Cortex of kidney (tissue), 1 donor: Measurements from ENCODE around the gene FAM53C.
"Not testable (repeated sequence)": the region's sequence is repeated elsewhere in the genome, so short reads cannot be mapped to it uniquely, and the experiment has no call there.

Source experiments
- DNase-seq: peaks from one replicate; lab custom pipeline; 2025; lab: John Stamatoyannopoulos, UW

The FAM53C gene

DNA sequence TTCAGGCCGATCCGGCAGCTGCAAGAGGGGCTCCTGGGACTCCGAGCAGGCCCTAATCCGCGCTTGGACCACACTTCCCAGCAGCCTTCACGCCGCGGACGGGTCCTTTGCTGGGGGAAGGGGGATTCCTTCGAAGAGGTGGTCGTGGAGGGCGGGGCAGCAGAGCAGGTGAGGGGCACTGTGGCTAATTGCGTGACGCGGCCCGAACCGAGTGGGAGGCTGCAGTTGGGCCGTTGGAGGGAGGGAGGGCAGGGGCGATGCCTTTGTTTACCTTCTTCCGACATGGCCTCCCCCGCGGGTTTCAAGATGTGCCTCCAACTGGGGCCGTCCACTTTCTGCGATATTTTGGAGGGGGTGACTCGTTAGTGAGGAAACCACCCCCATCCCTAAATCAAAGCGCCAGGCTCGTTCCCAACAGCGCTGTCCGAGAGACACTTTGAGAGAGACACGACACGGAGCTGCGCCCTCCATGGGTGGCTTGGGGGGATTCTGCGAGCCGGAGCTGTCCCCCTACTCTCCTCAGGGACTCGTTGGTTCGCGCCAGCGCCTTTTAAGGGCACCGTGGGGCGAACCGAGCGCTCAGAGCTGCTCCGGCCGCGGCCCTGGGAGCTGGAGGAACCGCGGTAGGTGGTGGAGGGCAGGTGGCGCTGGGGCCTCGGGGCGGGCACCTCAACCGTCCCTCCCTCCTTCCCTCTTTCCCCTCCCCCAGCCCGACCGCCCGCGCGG is at the start of gene FAM53C:
TSS of gene FAM53C (plus strand) at position 582 of the 726 bp plus-strand sequence. CDS start 3,070 bp downstream, outside the sequence.
- DNase-seq: peak; percentile 74

GRCh38 chr5:138289296-138289695 is 48.8 kb upstream of the FAM53C start:
- no peak for DNase-seq

DNA sequence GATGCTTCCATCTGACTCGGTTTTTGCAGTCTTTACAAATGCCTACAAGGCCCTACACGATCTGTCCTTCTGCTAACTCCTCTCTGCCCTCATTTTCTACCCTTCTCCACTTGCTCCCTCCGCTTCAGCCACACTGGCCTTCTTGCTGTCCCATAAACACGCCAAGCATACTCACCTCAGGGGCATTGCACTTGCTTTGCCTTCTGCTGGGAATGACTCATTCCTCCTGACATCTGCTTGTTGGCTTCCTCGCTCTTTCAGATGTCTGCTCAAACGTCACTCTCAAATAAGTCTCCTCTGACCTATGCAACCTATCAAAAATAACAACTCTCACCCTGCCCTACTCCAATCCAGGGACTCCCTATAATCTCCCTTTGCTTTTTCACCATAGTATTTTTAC is 34.7 kb upstream of the FAM53C start:
- DNase-seq: no peak

GRCh38 chr5:138305797-138306196 is 32.3 kb upstream of the FAM53C start:
- no peak for DNase-seq

DNA sequence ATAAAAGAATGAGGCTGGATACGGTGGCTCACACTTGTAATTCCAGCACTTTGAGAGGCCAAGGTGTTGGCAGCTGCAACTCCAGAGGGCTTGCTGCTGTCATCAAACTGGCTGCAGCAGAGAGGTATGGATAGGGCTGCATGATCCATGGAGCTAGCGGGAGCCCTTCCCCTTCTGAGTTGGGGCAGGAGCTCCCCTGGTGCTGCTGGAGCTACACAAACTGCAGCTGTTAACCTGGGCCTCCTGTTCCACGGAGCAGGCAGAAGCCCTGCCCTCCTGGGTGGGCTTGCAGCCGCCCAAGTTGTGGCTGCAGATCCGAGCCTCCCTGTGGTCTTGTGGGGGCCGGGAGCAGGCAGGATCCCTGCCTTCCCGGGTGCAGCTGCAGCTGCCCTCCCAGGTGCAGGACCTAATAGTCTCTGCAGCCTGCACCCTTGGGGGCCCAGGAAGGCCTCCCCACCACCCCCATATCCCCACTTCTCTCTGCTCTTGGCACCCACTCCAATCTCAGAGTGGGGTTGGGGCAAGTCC is 22.3 kb upstream of the FAM53C start:
- DNase-seq: no peak

DNA sequence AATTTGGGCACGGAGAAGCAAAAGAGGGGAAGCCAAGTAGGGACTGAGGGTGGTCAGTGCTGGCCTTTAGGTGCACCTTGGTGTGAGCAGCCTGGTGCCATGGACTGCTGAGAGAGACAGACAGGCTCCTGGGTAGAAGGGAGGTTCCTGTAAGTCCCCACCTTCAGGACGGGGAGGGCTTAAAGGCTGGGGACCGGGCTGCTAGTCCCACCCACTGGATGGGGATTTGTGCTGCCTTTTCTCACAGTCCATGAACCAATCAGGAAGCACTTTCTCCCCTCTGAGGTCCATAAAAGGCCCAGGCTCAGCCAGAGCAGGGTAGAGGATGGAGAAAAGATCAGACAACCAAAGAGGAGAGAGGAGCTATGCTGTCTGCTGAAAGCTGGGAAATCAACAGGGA is 21.7 kb upstream of the FAM53C start:
- no peak for DNase-seq

GRCh38 chr5:138318211-138318610 is 19.9 kb upstream of the FAM53C start:
- not testable (repeated sequence) for DNase-seq

DNA sequence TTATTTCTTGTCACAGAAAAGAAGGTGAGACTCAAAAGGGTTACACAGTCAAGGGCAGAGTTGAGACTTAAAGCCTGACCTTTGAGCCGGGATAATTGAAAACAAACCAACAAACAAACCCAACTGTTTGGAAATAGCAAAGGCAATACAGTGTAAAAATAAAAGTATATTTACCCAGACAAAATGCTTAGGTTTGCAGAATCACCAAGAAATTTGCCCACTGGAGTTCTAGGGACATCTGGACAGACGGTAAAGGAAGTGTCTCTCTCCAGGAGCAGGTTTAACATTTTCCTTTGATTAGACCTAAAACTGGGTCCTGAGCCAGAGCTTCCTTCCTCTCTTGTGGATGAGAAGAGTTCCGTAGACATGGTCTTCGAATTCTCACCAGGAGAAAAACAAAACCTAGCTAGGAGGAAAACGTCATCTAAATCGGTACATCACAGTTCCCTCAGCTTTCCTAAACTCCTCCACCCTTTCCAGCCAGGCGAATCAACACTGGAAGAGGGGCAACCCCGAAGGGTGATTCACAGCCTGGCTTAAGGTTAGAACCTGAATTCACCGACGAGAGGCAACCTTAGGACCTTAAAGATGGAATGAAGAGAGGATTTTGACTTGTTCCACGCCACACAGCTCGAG is 7.1 kb upstream of the FAM53C start:
- DNase-seq: no peak

DNA sequence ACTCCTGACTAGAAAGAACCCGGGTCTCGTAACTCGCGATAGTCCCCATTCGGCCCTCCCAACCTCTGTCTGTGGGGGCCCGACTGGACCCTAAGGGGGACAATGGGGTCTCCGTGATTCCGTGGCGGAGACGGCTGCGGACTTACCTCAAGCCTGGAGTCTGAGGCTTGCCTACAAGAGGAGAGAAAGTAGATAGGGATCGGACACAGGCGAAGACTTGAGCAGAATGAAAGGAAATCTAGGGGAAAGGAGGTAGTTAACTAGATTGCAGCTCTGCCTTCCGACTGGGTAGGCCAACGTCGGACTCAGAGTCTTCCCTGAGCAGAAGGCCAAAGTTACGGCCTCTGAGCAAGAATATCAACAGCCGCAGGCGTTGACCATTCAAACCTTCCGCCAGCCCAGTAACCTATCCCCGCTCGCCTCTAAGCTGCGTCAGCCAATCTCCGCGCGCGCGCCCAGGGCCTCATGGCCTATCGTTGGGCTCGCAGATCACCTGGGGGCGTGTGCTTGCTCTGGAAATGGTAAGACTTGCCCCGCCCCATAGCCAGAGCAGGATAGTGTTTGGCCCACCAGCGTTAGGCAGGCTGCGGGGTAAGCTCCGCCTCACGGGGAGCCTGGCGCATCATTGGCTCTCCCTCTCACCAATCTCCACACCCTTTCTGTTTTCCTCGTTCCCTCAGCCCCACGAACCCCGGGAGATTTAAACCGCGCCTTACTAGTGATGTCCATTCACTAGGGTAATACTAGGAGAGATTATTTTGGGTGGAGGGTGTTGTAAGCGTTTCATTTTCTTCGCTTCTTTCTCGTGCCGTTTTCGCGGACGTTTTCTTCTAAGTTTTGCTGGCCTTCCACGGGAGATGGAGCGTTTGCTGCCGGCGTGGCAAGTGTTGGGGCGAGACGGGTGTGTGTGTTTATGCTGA is 6.4 kb upstream of the FAM53C start, which contains the start of gene CDC25C:
TSS of gene CDC25C (minus strand) at position 356 of the 920 bp plus-strand sequence. CDS start 624 bp downstream, outside the sequence.
- peak; percentile 60 for DNase-seq

DNA sequence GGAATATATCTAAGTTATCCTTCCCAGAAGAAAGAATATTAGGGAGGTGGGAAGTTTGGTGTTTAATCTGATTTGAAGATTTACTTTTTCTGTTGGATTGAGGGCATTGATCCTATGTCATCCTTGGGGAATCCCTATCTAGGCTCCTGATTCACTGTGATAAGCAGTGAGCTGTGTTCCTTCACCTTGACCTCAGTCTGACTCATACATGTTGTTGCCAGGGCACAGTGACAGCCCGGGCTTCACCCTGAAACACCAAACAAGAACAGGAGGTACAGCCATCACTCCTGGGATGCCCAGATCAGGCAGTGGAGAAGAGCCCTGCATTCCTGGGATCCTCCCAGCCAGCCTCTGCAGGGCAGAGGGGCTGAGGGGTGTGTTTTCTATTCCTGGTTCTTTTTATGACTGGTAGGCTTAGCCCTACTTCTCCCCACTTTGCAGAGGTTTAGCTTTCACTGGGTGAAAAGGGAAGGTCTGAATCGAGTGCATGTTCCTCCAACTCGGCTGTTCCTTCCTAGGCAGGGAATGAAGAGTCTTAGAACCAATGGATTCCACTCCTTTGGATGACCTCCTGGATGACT is 3.1 kb upstream of the FAM53C start:
- no peak for DNase-seq

DNA sequence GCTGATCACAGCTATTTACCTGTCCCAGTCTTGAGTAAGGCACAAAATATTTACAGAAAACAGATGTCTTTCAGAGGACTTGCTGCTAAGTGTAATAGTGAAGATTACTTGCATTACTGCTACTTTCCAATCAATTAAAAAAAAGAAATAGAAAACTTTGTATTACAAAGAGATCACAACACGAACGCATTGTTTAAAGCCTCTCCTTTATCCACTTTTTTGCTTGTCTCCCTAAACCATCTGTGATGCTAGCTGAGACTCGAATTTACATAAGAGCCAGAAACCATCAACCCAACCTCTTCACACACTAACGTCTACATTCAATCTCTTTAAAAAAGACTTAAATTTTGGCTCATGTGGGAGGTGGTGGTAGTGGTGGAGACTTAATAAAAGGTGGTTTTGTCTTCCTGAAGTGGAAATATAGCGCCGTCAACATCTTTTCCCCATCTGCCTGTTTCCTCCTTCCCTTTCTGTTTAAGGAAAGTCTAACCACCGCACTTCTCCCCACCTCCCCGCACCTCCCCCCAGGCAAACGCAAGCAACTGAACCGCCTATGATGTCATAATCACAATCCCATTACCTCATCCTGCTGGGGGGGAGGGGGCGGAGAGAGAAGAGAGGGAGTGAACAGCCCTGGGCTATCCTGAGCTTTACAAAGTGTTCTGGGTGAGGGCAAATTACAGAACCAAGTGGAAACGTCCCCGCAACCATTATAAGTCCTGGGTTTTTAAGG is 948 bp upstream of the FAM53C start:
- DNase-seq: no peak

GRCh38 chr5:138338411-138339090 is 485 bp downstream of the FAM53C start:
- no peak for DNase-seq

DNA sequence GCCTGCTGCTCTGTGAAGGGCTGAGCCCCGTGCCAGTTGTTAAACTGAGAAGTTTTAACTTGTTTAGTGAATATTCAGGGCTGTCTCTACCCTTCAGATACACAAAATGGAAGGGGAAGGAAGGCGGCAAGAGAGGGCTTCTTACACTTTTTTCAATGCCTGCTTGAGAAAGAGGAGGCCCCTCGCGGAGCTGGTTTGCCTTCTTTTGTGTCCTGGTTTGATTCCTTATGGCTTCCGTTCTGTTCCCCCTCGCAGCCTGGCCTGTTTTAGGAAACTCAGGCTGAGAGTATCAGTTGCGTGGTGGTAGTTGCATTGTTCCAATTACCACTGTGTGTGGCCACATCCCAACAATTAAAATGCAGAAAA is 1.0 kb downstream of the FAM53C start:
- no peak for DNase-seq

GRCh38 chr5:138339464-138339863 is 1.4 kb downstream of the FAM53C start:
- no peak for DNase-seq

DNA sequence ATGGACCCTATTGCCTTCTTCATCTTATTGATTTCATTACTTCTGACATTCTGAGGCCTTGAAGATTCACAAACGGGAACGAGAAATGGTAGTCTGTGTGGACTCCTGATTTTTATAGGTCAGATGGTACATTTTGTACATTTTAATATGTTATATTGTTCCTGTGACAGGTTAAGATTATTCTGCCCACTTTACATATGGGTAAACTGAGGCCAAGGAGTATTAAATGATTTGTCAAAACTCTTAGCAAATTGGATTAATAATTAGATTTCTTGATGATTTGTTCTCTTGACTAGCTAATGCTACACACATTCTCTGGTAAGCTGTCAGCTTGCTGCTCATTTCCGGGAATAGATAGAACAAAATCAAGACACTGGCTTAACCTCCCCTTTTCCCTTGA is 1.9 kb downstream of the FAM53C start:
- DNase-seq: no peak

DNA sequence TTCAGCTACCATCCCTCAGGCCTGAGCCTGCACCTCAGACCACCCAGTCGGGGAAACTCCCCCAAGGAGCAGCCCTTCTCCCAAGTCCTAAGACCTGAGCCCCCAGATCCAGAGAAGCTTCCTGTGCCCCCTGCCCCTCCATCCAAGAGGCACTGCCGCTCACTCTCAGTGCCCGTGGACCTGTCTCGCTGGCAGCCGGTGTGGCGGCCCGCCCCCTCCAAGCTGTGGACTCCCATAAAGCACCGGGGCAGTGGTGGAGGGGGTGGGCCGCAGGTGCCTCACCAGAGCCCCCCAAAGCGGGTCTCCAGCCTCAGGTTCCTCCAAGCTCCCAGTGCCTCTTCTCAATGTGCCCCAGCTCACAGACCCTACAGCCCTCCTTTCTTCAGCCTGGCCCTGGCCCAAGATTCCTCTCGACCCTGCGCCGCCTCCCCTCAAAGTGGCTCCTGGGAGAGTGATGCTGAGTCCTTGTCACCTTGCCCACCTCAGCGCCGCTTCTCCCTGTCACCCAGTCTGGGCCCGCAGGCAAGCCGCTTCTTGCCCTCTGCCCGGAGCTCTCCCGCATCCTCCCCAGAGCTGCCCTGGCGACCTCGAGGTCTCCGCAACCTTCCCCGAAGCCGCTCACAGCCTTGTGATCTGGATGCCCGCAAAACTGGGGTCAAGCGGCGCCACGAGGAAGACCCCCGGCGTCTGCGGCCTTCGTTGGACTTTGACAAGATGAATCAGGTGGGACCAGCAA is 7.0 kb downstream of the FAM53C start:
- DNase-seq: no peak

DNA sequence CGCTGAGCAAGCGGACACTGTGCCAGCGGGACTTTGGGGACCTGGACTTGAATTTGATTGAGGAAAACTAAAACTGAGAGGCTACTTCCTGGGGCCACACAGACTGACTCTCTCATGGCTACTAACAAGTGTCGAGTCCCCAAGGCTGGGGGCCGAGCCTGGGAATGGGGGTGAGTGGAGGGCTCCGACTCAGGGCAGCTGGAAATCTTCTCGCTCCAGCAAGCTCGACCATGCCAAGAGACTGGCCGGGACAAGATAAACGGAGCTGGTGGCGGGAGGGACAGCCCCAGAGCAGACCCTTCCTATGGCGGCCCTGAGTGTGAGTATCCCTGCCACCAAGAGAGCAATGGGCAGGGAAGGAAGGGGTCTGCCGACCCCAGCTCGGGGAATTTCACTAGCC is 8.8 kb downstream of the FAM53C start:
- DNase-seq: no peak

DNA sequence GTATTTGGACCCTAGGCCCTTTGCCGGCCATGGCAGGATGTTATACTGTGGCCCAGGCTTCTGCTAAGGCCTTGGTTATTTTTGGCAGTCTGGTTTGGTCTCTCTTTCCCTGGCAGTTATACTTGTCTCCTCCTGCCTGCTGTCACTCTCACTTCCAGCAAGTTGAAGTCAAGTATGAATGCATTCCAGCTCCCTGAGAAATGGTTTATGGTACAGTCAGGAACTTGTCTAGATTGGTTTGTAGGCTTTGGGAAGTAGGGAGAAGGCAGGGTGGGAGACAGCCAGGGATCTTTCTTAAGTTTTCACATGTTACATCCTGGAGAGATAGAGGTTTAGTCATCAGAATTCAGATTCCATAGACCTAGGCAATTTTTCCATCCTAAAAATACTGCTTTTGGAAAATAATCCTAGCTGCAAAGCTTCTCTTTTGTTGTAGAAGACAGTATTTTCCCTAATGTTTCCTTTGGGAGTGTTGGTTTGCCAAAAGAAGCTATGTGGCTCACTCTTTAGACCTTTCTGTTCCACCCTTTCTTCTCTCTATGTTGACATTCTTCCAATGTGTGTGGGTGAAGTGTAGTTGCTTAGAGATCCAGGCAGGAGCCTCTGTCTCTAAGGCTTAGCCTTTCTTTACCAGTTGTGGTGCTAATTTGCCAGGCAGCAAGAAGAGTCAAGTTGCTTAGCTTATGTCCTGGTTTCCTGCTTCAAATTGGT is 11.9 kb downstream of the FAM53C start:
- no peak for DNase-seq

GRCh38 chr5:138350563-138350890 is 12.5 kb downstream of the FAM53C start:
- no peak for DNase-seq
